ENCODE results near the gene C1QTNF12.

GRCh38 chr1:1208713-1209433, 37.6 kb downstream of the C1QTNF12 start:
- no peak for TF ChIP-seq CTCF (IDR thresholded peaks at IDR 0.05; ENCODE audit: insufficient read depth, low read length, poor library complexity, severe bottlenecking)
- TF ChIP-seq EZH2phosphoT487 (conservative IDR thresholded peaks at IDR 0.05; ENCODE audit: low read length) = no peak
